Neural crest cell (in vitro differentiated cells): ENCODE measurements around the gene UBR2. TPM values are rescaled to one million over a fixed set of nuclear protein-coding genes. Genes with fewer than 3 reads are reported as not detected.

Experiments used
- DNase-seq: peaks from one replicate; pipeline ENCODE4 v3.0.0; 2021; ENCODE audit warnings: low read depth, mixed read lengths, low spot score
- H3K27ac Mint-ChIP-seq: one replicate; pipeline ENCODE4 v1.8.0; 2021; ENCODE audit warnings: mild to moderate bottlenecking, mixed read lengths; ENCODE audit not compliant: unreplicated experiment
- H3K27me3 Mint-ChIP-seq: 2 replicates; pipeline ENCODE4 v1.8.0; 2021; ENCODE audit warnings: low read depth, mild to moderate bottlenecking, mixed read lengths
- H3K36me3 Mint-ChIP-seq: 2 replicates; pipeline ENCODE4 v1.8.0; 2021; ENCODE audit warnings: low read depth, mild to moderate bottlenecking, mixed read lengths
- H3K4me1 Mint-ChIP-seq: 2 replicates; pipeline ENCODE4 v1.8.0; 2021; ENCODE audit warnings: mixed read lengths
- H3K4me3 Mint-ChIP-seq: one replicate; pipeline ENCODE4 v1.8.0; 2021; ENCODE audit warnings: mild to moderate bottlenecking, mixed read lengths
- H3K9me3 Mint-ChIP-seq: 2 replicates; pipeline ENCODE4 v1.8.0; 2021; ENCODE audit warnings: mixed read lengths
- total RNA-seq: library from RNA; stranded (reverse); gene quantifications from 2 replicates; pipeline ENCODE4 v1.2.1, GENCODE V29; 2021
- TF ChIP-seq, protein P1 (sequence below): fragments of 200-600 bp; sonication (generic); conservative IDR thresholded peaks from 2 replicates; pipeline ENCODE4 v1.5.0; 2021; ENCODE audit warnings: antibody characterized with exemption, mild to moderate bottlenecking

Gene UBR2
- total RNA-seq, 1 donor from 2014 or later: 22.3 TPM

DNA sequence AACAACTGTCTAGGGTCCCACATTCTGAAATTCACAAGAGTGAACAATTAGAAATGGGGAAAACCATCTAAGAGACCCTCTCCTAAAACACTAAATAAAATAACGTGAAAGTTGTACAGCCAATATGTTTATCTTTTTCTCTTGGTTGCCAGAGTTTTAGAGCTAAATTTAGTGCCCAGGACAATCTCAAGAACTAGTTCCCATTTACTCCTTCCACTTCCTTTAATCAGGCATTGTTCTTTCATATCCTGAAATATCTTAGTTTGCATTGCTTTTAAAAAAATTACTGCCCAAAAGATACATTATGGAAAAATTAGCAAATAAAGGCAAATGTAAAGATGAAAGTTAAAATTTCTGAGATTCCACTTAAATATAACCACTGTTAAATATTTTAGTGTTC lies 33.1 kb upstream of the UBR2 start:
- Mint-ChIP-seq H3K9me3 (no peaks in the 10 kb centered on the region), H3K36me3 (no peaks in the 10 kb centered on the region), H3K27me3 (no peaks in the 10 kb centered on the region)

DNA sequence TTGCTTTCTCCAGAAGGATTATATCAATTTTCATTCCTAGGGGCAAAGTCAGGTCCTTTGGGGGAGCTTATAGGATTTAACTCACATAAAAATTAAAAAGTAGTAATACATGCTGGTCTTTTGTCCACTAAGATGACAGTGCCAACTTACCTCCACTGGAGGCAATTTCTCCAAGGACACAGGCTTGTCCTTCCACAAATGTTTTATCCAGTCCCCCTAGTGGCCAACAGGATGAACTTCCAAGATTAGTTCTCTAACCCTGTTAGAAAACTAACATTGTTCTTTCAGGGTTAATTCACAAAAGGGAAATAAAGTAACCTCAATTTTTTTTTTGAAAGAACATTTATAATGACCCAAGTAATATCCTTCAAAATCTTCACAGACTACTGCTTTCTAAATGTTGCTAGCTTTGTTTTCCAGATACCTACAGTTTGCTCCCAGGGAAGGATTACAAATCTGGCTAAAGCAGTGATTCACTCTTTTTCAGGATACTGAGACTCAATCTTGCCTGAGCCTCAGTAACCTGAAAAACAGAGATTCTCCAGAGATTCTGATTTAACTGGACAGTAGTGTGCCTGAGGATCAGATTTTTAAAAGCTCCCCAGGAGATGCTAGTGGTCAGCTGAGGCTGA lies 31.7 kb upstream of the UBR2 start:
- Mint-ChIP-seq H3K9me3 (no peaks in the 10 kb centered on the region), H3K27ac (no peak overlapping the region), H3K27me3 (no peaks in the 10 kb centered on the region), H3K4me1 (peaks cover 5% of the 10 kb centered on the region), H3K4me3 (no peak overlapping the region), H3K36me3 (no peaks in the 10 kb centered on the region)
- DNase-seq: no peak
- TF ChIP-seq, protein P1, sequence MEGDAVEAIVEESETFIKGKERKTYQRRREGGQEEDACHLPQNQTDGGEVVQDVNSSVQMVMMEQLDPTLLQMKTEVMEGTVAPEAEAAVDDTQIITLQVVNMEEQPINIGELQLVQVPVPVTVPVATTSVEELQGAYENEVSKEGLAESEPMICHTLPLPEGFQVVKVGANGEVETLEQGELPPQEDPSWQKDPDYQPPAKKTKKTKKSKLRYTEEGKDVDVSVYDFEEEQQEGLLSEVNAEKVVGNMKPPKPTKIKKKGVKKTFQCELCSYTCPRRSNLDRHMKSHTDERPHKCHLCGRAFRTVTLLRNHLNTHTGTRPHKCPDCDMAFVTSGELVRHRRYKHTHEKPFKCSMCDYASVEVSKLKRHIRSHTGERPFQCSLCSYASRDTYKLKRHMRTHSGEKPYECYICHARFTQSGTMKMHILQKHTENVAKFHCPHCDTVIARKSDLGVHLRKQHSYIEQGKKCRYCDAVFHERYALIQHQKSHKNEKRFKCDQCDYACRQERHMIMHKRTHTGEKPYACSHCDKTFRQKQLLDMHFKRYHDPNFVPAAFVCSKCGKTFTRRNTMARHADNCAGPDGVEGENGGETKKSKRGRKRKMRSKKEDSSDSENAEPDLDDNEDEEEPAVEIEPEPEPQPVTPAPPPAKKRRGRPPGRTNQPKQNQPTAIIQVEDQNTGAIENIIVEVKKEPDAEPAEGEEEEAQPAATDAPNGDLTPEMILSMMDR: peak; percentile 92

More for the DNA sequence above, 33.1 kb upstream of the UBR2 start:
- peaks cover 5% of the 10 kb centered on the region for H3K4me1 Mint-ChIP-seq
- DNase-seq: no peak
- H3K4me3 Mint-ChIP-seq: no peak overlapping the region
- TF ChIP-seq, protein P1: no peak
- H3K27ac Mint-ChIP-seq: no peak overlapping the region

DNA sequence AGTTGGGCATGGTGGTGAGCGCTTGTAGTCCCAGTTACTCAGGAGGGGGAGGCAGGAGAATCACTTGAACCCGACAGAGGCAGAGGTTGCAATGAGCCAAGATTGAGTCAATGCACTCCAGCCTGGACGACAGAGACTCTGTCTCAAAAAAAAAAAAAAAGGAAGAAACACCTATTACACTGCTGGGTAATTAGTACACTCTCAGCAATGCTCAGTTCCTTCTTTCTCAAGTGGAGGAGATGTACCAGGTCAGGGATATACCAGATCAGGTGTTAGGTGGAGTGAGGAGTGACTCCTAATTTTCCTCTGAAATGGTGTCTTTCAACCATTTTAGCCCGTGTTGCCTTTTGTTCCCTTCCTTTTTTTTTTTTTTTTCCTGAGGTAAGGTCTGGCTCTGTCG lies 30.0 kb upstream of the UBR2 start:
- H3K36me3 Mint-ChIP-seq: no peaks in the 10 kb centered on the region
- no peak overlapping the region for H3K27ac Mint-ChIP-seq
- TF ChIP-seq, protein P1: no peak
- H3K4me1 Mint-ChIP-seq: peaks cover 5% of the 10 kb centered on the region
- H3K4me3 Mint-ChIP-seq: no peak overlapping the region
- no peaks in the 10 kb centered on the region for H3K9me3 Mint-ChIP-seq
- H3K27me3 Mint-ChIP-seq: no peaks in the 10 kb centered on the region
- no peak for DNase-seq

DNA sequence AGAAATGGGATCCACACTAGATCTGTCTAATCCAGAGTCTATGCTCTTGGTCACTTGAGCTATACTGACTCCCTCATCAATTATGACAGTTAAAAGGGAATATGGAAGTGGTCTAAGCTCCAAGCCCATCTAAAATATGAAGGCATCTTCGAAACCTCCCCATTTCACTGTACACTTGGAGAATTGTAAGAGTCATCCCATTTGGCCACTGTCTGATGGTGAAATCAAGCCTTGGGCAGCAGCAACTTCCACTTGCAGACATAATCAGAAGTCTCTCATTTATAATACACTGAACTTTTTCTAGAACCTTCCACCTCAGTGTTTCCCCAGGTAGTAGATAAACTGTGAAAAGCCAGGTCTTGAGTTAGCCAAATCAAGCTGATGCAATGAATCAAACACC lies 26.3 kb upstream of the UBR2 start:
- DNase-seq: no peak
- Mint-ChIP-seq H3K36me3 (no peaks in the 10 kb centered on the region), H3K4me3 (no peak overlapping the region), H3K4me1 (no peaks in the 10 kb centered on the region), H3K27me3 (no peaks in the 10 kb centered on the region), H3K27ac (no peak overlapping the region), H3K9me3 (no peaks in the 10 kb centered on the region)
- TF ChIP-seq, protein P1: no peak

DNA sequence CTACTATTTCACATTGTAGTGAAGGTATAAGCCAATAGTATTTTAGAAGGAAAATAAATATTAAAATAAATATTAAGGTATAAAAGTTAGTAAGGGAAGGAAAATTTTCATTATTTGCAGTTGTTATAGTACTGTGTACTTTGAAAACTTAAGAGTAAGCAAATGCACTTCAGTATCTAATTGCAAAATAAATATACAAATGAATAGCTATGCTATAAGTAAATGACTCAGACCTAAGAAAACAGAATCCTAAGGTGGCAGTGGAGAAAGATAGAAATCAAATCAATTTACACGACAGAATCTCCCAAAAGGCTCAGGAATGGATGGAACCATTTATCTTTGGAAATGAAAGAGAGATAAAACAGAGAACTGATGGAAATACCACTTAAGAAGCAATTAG lies 24.7 kb upstream of the UBR2 start:
- H3K27ac Mint-ChIP-seq: no peak overlapping the region
- H3K4me3 Mint-ChIP-seq: no peak overlapping the region
- no peaks in the 10 kb centered on the region for H3K9me3 Mint-ChIP-seq
- no peaks in the 10 kb centered on the region for H3K27me3 Mint-ChIP-seq
- H3K4me1 Mint-ChIP-seq: no peaks in the 10 kb centered on the region
- DNase-seq: no peak
- no peaks in the 10 kb centered on the region for H3K36me3 Mint-ChIP-seq
- TF ChIP-seq, protein P1: no peak
